Measurements from ENCODE around the gene RASGRP3.

RASGRP3 gene

GRCh38 chr2:33528441-33528950 lies 52.0 kb downstream of the RASGRP3 start:
- DNase-seq = no peak

GRCh38 chr2:33529771-33530481 lies 53.5 kb downstream of the RASGRP3 start:
- DNase-seq = peak; percentile 97

GRCh38 chr2:33530690-33531548 lies 54.5 kb downstream of the RASGRP3 start:
- no peak for DNase-seq

GRCh38 chr2:33531549-33532059 lies 55.2 kb downstream of the RASGRP3 start:
- DNase-seq = no peak

GRCh38 chr2:33532146-33532545 lies 55.7 kb downstream of the RASGRP3 start:
- no peak for DNase-seq

DNA sequence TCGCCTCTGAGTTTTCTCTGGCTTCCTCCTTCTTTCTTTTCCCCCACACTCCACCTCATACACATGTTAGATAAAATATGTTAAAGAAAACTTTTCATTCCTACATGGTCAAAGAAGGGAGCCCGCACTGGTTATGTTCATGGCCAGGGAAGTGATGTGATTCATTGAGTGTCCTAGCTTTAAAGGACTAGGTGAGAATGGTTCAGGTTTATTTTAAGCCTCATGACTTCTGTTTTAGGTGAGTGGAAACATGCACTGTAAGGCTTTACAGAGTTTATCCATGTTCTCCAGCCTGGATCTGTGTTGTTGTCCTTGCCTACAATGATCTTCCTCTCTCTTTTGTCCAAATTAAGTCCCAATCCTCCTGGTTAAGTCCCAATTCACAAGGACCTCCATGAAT lies 56.5 kb downstream of the RASGRP3 start:
- no peak for DNase-seq

GRCh38 chr2:33535421-33535820 lies 59.0 kb downstream of the RASGRP3 start:
- no peak for DNase-seq

DNA sequence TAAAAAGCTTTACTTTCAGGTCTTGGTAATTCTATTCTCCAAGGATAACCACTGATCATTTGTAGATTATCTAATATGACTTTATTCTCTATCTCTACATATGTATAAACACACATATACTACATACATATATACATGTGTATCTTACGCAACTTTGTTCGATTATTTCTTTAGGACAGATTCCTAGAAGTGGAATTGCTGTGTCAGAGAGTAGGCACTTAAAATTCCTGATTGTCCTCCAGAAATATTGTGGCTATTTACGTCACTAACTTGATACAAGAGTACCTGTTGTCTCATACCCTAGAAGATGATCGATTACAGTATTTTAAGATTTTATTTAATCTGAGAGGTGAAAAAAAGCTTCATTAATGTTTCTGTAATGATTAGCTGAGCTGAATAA lies 64.8 kb downstream of the RASGRP3 start:
- no peak for DNase-seq

GRCh38 chr2:33550206-33550605 lies 73.8 kb downstream of the RASGRP3 start:
- no peak for DNase-seq

- DNase-seq = peak; percentile 23
Measured at GRCh38 chr2:33552758-33553461, 76.5 kb downstream of the RASGRP3 start.

DNA sequence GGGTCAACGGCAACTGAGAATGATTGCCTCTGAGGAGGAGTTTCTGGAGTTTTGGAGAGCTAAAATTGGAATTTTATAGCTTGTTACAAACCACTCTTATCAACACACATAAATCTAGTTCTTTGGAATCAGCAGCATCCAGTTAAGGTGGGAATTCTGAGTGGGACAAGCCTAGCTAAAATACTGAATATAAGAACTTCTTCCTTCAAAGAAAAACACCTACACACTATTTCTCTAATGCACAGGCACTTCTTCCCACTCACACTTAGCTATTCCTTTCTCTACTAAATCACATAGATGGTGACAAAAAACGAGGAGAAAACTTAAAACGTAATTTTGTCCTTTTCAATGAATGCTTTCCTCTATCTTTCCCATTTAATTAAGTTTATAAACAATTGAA lies 79.2 kb downstream of the RASGRP3 start:
- DNase-seq = no peak

DNA sequence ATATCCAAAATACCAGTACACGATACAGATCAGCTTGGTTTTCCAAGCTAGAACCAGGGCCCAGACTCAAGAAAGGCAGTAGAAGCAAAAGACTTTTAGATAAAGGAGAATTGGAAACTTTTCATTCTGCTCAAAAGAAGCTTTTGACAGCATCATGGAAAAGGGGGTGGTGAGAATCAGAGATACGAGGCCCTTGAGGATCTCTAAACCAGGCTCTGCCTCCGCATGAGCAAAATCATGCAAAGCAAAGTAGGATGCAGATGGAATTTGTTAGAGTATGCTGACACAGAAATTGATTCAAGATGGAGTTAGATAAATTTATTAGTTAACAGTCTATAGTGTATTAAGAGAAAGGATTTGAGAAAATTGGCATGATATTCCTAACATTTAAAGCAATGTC lies 82.9 kb downstream of the RASGRP3 start:
- DNase-seq = no peak

DNA sequence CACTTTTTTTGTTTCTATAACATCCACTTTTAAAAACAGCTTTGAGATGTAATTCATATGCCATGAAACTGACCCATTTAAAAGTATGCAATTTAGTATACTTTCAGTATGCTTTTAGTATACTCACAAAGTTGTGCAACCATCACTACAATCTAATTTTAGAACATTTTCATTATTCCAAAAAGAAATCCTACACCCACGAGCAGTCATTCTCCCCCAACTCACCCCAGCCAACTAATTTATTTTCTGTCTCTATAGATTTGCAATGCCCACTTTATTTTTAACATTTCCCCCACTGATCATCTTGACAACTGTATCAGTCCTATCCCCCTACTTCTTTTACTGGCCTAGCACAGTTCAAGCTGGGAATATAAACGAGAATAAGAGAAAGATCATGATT lies 83.6 kb downstream of the RASGRP3 start:
- DNase-seq = no peak

- no peak for DNase-seq
Measured at GRCh38 chr2:33561872-33562271, 85.4 kb downstream of the RASGRP3 start.

- no peak for DNase-seq
Measured at GRCh38 chr2:33570681-33571080, 94.2 kb downstream of the RASGRP3 start.

DNA sequence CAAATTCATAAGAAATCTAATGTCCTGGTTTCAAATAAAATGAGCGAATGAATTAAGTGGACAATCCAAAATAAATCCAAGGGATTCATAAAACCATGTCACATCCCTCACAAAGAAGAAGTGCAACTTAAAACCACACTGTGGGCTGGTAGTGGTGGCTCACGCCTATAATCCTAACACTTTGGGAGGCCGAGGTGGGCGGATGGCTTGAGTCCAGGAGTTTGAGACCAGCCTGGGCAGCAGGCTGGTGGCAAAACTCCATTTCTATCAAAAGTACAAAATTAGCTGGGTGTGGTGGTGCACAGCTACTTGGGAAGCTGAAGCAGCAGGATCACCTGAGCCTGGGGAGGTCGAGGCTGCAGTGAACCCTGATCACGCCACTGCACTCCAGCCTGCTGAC lies 97.2 kb downstream of the RASGRP3 start:
- no peak for DNase-seq

DNA sequence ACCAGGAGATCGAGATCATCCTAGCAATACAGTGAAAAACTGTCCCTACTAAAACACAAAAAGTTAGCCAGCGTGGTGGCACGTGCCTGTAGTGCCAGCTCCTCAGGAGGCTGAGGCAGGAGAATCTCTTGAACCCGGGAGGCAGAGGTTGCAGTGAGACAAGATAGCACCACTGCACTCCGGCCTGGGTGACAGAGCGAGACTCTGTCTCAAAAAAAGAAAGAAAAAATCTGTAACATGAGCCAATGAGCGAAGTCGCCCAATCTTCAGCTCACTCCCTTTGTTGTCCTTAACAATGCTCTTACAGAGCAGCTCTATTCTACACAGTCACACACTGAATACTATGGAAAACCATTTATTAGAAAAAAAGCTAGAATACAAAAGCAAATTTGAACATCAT lies 100.6 kb downstream of the RASGRP3 start:
- DNase-seq = no peak

DNA sequence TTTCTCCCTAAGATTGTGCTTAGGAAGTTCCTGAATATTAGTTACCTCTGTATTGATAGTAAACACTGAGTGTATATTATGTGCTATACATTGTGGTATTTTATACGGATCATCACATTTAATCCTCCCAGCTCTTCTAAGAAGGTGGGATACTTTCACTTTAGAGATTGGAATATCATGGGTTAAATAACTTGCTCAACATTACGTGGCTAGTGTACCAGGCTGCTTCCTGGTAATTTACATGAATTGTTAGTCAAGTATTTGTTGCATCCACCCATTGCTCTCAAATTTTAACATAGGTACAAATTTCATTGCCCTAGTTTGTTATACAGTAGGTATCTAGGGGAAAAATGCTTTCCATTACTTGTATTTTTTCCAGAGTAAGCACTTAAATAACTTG lies 101.2 kb downstream of the RASGRP3 start:
- no peak for DNase-seq

DNA sequence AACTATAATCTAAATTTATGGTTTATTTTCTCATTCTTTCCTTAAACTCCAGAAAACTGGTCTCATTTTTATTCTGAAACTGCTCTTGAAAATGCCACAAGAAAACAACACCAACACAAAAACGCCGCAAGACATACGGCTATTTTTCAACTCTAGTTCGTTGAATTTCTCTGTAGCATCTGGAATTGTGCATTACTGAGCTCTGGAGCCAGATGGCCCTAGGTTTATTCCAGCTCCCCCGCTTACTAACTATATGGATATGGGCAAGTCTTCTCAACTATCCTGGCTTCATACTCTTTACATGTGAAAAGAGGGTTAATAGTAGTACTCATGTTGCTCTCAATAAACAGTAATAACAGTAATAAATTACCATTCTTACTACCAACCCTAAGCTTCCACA lies 102.8 kb downstream of the RASGRP3 start:
- no peak for DNase-seq

- no peak for DNase-seq
Measured at GRCh38 chr2:33581872-33582271, 105.4 kb downstream of the RASGRP3 start.

DNA sequence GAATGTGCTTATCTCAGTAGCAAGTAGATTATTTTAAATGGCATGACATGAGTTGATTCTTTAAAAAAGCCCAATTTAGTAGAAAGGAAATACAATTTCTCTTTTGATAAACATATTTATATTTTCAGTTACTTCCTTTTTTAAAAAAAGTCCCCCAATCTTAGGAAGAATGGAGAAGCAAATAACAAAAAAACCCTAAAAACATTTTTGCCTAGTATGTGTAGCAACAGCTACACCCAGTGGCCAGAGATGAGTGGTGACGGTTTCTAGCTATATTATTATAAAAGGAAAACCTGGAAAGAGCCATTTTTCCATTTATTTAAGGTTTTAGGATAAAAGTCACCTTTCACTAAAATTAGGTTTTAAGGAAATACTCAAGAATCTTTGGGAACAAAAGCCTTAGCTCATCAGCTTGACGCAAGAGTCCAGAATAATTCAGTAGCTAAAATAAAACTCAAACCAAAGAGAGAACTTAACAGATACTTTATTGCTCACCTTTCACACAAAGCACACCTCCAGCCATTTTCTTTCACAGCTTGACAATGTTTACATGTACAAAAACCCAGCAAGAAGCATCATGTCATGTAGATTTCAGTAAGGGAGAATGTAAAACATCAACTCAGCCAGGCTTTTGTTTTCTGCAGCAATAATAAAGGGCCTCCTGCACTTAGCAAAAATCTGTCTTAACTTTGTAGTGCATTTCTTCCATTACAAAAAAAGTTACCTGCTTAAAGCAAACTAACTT lies 106.9 kb downstream of the RASGRP3 start:
- peak; percentile 41 for DNase-seq

DNA sequence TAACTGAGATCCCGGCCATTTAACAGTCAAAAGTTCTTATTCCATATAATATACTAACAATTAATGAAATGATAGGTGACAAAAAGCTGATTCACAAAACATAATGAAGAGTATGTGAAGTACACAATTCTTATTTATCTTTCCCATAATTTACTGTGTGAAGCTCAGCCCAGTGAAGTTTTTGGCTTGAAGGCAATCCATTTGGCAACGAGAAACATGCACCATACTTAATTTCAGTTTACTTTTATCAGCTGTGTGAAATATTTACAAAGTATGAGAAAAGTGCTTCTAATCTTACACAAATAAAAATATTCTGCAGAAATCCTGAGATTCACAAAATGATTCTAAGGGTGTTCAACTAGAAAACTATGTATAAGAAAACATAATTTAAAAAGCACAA lies 110.3 kb downstream of the RASGRP3 start:
- no peak for DNase-seq

DNA sequence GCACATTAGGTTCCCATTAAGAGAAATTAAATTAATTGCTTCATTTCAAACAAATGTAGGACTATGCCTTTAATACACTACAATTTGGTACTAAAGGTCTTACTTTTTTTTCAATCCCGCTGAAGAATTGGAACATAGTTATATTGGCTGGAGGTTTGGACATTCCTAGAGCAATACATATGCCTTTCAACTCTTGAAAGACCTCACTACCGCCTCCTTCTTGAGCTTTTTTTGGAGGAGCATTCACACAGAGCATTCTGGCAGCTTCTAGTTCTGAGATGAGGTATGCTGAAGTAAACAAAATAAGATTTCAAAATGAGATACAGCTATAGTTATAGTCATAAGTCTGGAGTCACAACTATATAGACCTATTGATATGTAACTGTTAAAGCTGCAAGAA lies 111.8 kb downstream of the RASGRP3 start:
- no peak for DNase-seq
